ENCODE measurements around the gene DMAC2L.
"Not testable (repeated sequence)": the region's sequence is repeated elsewhere in the genome, so short reads cannot be mapped to it uniquely, and the experiment has no call there.

The DMAC2L gene, protein sequence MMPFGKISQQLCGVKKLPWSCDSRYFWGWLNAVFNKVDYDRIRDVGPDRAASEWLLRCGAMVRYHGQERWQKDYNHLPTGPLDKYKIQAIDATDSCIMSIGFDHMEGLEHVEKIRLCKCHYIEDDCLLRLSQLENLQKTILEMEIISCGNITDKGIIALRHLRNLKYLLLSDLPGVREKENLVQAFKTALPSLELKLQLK

DNA sequence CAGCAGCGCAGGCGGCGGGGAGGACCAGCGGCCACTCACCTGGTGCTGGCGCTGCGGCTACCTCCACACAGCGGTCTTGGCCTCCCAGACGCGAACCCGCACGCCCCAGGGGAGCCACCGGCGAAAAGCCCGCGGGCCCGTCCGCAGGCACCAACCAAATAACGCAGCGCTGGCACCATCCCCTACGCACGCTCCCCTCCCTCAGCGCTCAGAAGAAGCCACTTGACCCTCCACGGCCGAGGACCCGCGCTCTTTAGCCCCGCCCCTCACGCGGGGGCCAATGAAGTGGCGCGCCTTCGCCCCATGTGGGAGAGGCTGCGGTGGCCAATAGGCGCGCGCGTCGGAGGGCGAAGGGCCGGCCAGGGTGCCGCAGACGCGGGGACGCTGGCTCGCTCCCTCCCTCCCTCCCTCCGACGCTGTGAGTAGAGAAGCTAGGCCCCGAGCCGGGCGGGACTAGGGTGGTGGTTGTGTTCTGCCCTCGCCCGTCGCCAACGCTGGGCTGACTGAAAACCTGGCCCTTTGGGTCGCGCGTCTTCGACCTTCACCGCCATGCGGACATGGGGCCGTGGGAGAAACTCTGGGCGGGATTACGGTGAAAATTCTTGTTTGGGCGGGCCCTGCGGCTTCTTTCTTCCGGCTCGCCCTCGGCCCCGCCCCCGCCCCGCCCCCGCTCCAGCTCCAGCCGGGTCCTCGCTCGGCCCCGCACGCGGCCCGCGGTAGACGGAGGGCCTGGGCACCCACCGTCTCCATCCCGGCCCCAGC is at the start of gene DMAC2L, which contains the start of gene L2HGDH:
DMAC2L (plus strand) TSS at position 353 of the 762 bp plus-strand sequence. CDS start 9,164 bp downstream, outside the sequence.
L2HGDH (minus strand) TSS at position 258 of the 762 bp plus-strand sequence; CDS start at position 179, 79 bp downstream.
- DNase-seq (ENCODE audit: low read depth): peak; percentile 80

DNA sequence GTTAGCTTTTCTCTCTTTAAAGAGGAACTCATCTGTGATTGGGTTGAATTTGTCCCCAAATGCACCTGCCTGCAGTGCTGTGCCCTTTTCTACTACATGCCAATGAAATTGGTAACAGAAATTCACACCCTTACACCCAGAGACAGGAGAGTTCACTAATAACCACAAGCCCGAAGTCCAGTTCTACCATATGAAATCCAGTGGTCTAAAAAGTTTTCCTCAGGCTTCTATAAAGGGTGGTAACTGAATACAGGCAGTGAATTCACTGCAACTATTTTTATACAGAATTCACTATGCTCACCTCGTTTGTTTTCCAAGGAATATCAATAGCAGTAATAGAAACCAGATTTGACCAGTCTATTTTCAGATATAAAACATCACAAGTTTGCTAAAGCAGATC is 49.3 kb upstream of the DMAC2L start:
- no peak for DNase-seq (ENCODE audit: low read depth)

DNA sequence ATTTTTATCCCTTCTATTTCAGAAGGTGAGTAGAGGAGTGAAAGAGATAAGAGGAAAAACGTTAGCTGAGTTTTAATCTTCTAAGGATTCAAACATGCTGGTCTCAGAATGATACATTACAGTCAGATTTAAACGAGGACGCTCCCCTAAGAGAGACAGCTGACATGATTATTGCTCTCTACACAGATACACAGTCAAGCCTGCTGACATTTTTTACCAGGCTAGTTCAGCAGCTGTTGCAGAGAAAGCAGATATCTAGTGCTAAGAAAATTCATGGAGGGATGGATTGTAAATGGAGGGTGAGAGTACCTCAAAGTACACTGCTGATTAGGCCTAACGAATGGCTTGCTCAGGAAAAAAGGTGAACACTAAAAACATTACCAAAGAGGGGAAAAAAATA is 48.8 kb upstream of the DMAC2L start:
- no peak for DNase-seq (ENCODE audit: low read depth)

DNA sequence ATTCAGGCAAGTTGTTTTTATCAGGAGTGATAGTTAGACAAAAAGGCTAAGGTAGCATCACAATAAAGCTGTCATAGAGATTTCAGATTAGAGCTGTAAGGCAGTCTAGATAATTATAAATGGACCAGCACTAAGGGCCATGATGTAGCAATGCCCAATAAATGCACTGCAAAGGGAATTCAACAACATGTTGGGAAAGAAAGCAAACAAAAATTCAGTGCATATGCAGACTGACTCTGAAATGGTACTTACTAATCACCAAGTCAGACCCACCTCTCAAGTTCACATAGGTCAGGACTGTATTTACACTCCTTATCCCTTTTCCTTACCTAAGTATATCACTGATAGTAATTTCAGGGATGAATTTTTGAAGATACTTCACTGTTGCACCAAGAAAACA is 47.1 kb upstream of the DMAC2L start:
- no peak for DNase-seq (ENCODE audit: low read depth)

DNA sequence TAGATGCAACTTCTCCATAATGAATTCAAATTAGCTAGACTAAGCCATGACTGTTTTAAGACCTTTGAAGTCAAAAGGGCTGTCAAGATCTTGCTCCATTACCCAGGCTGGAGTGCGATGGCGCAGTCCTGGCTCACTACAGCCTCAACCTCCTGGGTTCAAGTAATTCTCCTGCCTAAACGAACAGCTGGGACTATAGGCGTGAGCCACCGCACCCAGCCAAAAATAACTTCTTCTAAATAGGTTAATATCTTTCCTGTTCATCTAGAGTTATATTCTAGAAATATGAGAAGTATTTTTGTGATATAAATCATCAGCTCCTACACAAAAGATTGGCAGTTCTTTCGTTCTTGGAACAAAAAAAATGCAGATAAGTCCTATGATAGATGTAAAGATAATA is 41.2 kb upstream of the DMAC2L start:
- no peak for DNase-seq (ENCODE audit: low read depth)

DNA sequence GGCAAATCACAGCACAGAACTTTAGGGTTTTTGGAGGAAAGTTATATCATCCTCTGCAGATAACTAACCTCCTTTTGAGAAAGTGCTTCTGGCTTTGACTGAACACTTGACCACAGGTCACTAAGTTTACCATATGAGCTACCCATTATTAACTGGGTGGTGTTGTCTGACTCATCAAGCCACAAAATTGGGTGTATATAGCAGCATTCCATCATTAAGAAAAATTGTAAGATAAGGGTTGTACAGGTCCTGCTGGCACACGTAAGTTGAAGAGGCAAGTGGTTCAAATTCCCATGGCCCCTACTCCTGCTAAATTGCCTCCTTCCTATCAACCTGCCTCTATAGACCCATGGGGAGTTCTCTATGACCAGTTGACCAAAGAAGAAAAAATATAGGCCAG is 39.6 kb upstream of the DMAC2L start:
- DNase-seq (ENCODE audit: low read depth): no peak

DNA sequence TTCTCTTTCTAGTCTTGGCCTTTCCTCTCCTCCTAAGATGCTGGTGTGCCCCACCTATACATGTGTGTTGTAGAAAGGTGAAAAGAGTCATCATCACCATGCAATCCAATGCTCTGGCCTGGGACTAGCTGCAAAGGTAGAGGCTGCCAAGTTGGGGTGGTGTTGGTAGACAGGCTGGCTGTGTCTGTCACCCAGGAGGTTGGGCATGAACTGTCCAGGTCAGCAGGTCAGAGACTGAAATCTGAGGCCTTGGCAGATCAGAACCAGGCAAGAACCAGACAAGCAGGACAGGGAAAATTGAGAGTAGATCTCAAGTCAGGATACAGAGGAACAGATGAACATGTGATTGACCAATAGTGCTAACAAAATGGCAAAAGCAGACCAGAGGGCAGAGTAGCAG is 26.3 kb upstream of the DMAC2L start:
- no peak for DNase-seq (ENCODE audit: low read depth)

DNA sequence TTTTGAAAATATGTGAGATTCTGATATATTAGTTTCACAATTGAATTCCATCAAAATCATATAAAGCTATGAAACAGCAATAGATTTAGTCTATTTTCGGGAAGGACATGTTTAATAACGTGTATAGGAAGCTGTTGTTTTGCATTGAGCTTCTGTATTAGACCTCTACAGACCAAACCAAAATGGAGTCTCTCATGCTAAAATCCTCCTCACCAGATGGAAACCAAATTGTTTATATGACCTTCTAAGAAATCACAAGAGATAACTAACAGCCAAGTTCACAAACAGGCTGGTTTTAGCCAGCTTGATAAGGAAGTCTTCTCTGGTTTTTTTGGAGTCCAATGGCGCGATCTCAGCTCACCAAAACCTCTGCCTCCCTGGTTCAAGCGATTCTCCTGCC is 24.0 kb upstream of the DMAC2L start:
- no peak for DNase-seq (ENCODE audit: low read depth)

DNA sequence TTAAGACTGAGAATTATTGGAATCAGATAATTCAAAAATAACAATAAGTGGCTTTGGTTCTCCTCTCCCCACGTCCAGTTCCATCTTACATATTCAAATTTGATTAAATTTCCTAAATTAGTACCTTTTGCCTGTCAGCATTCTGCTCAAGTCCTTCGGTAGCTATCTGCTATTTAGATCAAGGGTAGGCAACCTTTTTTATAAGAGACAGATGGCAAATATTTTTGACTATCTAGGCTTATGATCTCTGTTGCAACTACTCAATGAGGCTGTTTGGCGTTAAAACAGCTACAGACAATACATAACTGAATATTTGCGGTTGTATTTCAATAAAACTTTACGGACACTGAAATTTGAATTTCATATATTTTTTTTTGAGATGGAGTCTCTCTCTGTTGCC is 21.8 kb upstream of the DMAC2L start:
- DNase-seq (ENCODE audit: low read depth): no peak

DNA sequence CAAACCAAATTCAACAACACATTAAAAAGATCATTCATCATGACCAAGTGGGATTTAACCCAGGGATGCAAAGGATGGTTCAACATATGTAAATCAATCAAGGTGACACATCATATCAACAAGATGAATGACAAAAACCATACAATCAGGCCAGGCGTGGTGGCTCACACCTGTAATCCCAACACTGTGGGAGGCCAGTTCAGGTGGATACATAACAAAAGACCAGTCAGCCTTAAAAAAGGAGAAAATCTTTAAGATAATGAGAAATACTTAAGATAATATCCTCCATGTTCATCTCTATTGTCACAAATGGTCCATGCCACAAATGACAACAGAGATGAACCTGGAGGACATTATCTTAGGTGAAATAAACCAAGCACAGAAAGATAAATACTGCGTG is 12.5 kb upstream of the DMAC2L start:
- DNase-seq (ENCODE audit: low read depth): no peak

DNA sequence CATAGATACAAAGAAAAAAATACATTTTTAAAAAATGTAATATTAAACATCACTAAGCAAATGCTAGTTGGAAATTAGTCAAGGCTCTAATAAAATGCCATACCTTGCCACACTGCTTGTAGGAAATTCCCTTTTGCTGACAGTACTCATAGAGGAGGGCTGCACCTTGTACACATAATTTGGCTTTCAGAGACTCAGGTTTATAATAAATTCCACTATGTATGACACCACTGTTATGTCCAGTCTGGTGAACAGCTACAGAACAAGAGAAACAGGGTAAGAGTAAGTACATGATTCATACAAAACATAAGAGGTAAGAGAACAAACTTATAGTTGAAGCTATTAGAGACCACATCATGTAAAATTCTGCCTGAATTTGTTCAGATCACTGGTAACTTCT is 10.2 kb upstream of the DMAC2L start:
- DNase-seq (ENCODE audit: low read depth): no peak

DNA sequence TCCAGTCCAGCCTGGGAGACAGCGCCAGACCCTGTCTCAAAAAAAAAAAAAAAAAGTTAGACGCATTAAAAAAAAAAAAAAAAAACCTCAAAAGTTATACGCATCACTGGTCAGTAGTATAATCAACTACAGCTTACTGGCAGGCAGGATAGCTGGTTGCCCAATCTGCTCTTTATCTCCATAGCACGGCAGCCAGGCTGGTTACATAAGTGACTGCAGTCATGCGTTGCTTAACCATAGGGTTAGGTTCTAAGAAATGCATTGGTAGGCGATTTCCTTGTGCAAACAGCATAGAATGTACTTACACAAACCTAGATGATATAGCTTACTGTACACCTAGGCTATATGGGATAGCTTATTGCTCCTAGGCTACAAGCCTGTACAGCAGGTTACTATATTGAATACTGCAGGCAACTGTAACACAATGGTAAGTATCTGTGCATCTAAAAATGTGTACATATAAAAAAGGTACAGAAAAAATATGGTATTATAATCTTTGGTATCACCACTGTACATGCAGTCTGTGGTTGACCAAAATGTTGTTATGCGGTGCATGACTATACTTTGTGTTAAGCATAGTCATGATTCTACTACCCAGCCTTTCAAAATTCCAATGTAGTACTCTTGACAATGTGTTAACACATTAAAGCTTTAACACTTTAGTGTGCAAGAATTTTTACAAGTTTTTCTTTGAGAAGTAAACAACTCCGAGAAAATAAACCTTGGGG is 8.2 kb upstream of the DMAC2L start:
- DNase-seq (ENCODE audit: low read depth): no peak

DNA sequence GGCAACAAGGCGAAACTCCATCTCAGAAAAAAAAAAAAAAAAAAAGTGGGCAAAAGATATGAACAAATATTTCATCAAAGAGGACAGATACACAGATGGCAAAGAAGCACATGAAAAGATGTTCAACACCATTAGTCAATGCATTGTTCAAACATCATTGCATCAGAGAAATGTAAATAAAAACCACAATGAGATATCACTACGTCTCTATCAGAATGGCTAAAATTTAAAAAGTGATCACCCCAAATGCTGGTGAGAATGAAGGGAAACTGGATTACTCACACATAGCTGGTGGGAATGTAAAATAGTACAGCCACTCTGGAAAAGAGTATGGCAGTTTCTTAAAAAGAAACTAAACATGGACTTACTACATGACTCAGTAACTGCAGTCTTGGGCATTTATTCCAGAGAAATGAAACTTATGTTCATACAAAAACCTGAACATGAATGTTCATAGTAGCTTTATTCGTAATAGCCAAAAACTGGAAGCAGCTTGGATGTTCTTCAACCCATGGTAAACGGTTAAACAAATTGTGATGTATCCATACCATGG is 3.7 kb upstream of the DMAC2L start:
- no peak for DNase-seq (ENCODE audit: low read depth)

DNA sequence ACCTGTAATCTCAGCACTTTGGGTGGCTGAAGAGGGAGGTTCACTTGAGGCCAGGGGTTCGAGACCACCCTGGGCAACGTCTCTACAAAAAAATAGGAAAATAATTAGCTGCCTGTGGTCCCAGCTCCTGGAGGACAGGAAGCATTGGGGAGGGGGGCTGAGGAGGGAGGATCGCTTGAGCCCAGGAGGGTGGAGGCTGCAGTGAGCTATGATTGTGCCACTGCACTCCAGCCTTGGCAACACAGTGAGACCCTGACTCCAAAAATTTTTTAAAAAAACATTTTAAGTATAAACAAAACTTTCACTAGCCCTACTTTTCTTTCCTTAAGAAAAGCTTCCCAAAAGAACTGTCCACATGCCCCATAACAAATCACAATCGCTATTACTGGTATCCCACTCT is 1.7 kb upstream of the DMAC2L start:
- no peak for DNase-seq (ENCODE audit: low read depth)

DNA sequence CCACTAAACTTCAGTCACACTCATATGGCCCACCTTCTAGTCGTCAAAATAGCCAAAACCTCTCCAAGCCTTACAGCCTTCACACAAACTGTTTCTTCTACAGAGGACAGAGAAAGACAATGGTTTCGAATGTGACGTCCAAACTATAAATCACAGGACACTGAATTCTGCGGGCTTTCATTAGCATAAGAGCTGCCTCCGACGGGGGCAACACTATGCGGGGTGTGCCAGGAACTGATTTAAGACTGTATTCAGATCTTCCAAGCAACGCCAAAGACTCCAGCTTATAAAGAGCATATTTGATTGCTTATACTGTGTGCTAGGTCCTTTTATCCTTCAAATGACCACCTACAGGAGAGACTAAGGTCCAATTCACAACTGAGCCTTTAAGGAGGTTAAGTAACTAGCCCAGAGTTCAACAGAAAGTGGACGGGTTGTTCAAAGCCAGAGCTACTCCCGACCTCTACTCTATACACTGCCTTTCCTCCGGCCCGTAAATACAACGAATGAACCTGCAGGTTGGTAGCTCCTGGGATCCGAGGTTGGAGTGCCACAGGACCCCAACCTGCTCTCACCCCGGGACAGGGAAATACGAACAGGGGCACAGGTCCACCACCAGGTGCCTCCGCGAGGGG is 670 bp upstream of the DMAC2L start:
- DNase-seq (ENCODE audit: low read depth): no peak

DNA sequence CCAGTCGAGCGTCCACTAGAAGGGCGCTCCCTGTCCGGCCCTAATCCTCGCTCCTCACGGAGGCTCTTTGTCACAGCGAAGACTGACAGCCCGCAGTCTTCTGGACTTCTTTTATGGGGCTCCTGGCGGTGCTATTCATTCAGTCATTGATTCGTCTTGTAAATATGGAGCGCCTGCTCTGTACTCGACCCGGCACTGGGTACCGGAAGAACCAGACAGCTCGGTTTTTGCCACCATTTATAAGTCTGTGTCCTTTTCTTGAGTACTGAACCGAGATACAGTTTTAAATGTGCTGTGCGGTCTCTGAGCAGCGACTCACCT is 570 bp downstream of the DMAC2L start:
- DNase-seq (ENCODE audit: low read depth): no peak

DNA sequence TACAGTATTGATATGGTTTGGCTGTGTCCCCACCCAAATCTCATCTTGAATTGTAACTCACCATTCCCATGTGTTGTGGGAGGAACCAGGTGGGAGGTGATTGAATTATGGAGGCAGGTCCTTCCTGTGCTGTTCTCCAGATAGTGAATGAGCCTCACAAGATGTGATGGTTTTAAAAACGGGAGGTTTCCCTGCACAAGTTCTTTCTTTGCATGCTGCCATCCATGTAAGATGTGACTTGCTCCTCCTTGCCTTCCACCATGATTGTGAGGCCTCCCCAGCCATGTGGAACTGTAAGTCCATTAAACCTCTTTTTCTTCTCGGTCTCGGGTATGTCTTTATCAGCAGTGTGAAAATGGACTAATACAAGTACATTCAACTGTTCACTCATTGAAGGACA is 2.0 kb downstream of the DMAC2L start:
- DNase-seq (ENCODE audit: low read depth): not testable (repeated sequence)

DNA sequence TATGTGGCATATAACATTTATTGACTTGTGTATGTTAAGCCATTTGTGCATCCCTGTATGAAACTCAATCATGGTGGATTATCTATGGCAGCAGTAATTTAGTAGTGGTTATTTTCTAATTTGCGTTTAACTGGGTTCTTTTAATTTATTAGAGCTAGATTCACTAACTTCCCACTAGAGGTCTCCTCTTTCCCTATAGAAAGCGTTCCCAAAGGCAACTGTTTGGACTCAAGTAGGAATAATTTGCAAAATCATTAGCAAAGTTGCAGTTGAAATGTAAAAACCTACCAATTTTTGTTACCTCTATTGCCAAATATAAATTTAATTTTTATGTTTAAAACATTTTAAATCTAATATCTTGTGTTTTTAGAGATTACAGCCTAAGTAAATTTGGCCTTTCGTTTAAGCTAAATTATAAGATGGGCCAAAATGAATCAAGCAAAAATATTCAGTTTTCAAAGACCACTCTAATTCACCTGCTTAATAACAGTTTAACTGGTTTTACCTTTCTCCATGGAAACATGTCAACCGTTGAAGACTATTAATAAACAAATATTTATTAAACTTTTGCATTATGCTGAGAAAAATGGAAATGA is 6.0 kb downstream of the DMAC2L start:
- no peak for DNase-seq (ENCODE audit: low read depth)

DNA sequence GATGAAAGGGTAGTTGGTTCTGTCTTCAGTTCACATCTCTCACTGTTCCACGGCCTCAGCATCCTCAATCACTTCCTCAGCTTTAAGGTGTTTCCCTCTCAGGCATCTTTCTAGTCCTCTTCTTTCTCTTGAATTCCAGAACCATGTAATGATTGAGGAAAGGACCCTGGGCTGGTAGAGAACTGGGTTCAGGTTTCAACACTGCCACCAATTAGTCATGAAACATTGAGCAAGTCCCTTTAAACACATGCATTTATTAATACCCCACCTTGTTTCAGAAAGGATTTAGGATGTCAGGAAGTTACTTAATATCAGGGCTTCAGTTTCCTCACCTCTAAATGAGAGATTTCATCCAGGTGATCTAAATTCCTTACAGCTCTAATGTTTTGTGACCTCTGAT is 7.2 kb downstream of the DMAC2L start:
- no peak for DNase-seq (ENCODE audit: low read depth)

DNA sequence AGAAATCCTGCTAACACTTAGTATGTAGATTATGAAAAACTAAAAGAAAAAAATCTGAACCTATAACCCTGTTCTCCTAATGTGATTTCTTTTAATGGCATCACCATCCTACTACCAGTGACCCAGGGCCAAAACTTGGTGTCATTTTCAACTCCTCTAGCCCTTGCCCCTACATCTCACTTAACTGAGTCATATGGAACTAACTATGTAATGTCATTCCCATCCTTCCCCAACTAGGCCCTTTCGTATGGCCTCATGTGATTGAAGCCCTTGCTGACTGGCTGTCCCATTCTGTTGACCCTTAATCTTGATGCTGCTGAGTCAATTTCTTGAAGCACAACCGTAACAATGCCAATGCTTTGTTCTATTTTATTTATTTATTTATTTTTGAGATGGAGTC is 7.6 kb downstream of the DMAC2L start:
- DNase-seq (ENCODE audit: low read depth): no peak

DNA sequence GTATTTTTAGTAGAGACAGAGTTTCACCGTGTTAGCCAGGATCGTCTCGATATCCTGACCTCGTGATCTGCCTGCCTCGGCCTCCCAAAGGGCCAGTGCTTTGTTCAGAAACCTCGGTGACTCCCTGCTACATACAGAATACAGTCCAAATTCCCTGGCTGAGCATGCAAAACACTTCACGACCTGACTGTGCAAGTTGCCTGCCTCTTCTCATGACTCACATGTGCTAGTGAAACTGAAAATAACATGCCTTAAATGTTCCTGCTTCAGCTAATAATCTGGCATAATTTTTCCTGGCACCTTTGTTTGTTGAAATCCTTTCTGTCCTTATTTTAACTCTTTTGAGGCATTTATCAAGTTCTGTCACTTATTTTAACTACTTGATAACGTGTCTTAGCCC is 8.2 kb downstream of the DMAC2L start:
- DNase-seq (ENCODE audit: low read depth): no peak

DNA sequence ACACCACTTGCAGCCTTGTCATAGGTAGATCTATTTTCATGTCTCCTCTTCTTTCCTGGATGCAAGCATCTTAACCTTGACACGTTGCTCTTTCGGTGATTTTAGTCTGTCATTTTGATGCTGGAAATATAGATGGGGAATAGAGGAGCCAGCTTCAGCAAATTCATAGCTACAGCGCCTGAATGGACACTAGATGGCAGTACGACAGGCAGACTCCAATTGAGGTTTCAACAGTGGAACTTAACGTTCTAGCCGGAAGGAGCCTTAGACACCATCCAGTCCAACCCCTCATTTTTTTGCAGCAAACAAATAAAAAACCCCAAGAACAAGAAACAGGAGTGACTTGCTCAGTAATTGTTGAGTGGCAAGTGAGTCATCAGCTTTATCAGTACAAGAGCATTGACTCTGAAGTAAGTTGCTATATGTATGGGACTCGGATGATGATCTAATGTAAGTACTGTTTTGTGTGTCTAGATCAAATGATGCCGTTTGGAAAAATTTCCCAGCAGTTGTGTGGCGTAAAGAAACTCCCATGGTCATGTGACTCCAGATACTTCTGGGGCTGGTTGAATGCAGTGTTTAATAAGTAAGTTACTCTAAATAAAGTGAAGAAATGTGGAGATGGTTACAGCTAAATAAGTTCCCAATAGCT is 9.0 kb downstream of the DMAC2L start:
- DNase-seq (ENCODE audit: low read depth): peak; percentile 58
